ENCODE results near the gene GINS1. TPM values are rescaled to one million over a fixed set of nuclear protein-coding genes. Genes with fewer than 3 reads are reported as not detected.

GINS1 gene
- total and polyA plus RNA-seq, 2 of the 13 experiments (the other 11 are each of a cell fraction or from before 2014, with no cell fraction given) = 14.6 to 59.9 TPM

- TF ChIP-seq FUBP1 (CRISPR knock-in tag; IDR thresholded peaks at IDR 0.05; ENCODE audit: borderline replicate concordance) = 0 out of 2 replicates have a peak, but pooled peaks have one; percentile 24
- no peak for TF ChIP-seq CBX2 (IDR thresholded peaks at IDR 0.05; ENCODE audit: low read depth, low read length)
- TF ChIP-seq CBX2 (CRISPR knock-in tag; IDR thresholded peaks at IDR 0.05; ENCODE audit: low read depth) = no peak
- no peak for TF ChIP-seq PBX3 (CRISPR knock-in tag; IDR thresholded peaks at IDR 0.05; ENCODE audit: borderline replicate concordance)
- 0 out of 2 replicates have a peak, but pooled peaks have one; percentile 4 for TF ChIP-seq ZNF232 (CRISPR knock-in tag; IDR thresholded peaks at IDR 0.05; ENCODE audit: borderline replicate concordance)
- no peak for TF ChIP-seq NCOA1 (CRISPR knock-in tag; IDR thresholded peaks at IDR 0.05)
- TF ChIP-seq ZNF280B (CRISPR knock-in tag; IDR thresholded peaks at IDR 0.05; ENCODE audit: borderline replicate concordance) = 0 out of 2 replicates have a peak, but pooled peaks have one; percentile 49
- TF ChIP-seq ATF7 (IDR thresholded peaks at IDR 0.05) = no peak
- TF ChIP-seq ATF7 (CRISPR knock-in tag; IDR thresholded peaks at IDR 0.05) = 0 out of 2 replicates have a peak, but pooled peaks have one; percentile 18
- TF ChIP-seq ZNF660 (CRISPR knock-in tag; IDR thresholded peaks at IDR 0.05; ENCODE audit: borderline replicate concordance, low read depth) = no peak
- TF ChIP-seq ZNF598 (CRISPR knock-in tag; IDR thresholded peaks at IDR 0.05; ENCODE audit: borderline replicate concordance) = 0 out of 2 replicates have a peak, but pooled peaks have one; percentile 60
- TF ChIP-seq ZNF580 (CRISPR knock-in tag; IDR thresholded peaks at IDR 0.05; ENCODE audit: borderline replicate concordance, low read depth) = no peak
- no peak for TF ChIP-seq SNRNP70 (IDR thresholded peaks at IDR 0.05; ENCODE audit: low read depth, low read length)
- TF ChIP-seq ZNF12 (CRISPR knock-in tag; IDR thresholded peaks at IDR 0.05) = peak; percentile 62; the same call in 1 of the 2 replicates
- 0 out of 2 replicates have a peak, but pooled peaks have one; percentile 5 for TF ChIP-seq ZBTB38 (CRISPR knock-in tag; IDR thresholded peaks at IDR 0.05)
- no peak for TF ChIP-seq ZNF160 (CRISPR knock-in tag; IDR thresholded peaks at IDR 0.05)
- no peak for TF ChIP-seq ZBTB4 (CRISPR knock-in tag; IDR thresholded peaks at IDR 0.05; ENCODE audit: borderline replicate concordance)
- TF ChIP-seq RBAK (CRISPR knock-in tag; IDR thresholded peaks at IDR 0.05) = no peak
- no peak for TF ChIP-seq NFIC (IDR thresholded peaks at IDR 0.05; ENCODE audit: low read length)
Observed at GRCh38 chr20:25378884-25379733, 28.4 kb upstream of the GINS1 start (continued).

Measured in HepG2 (cell line).